HCT116 (cell line): Measurements from ENCODE around the gene GALNT13. TPM values are rescaled to one million over a fixed set of nuclear protein-coding genes. Genes with fewer than 3 reads are reported as not detected.
A peak's percentile ranks its signal among the peaks of the same experiment; 100 is the strongest.

Experiments
- ATAC-seq: fragments of 200-7000 bp; cut with Tn5 transposase; 2 replicates; pipeline ENCODE4 v1.9.1; 2020; ENCODE audit warnings: mild to moderate bottlenecking, moderate library complexity
- BruUV-seq: library from RNA; stranded (reverse); fragments of 400-500 nt; replicated peaks from 2 replicates; lab custom pipeline; 2021; lab: Mats Ljungman, UMichigan
- CTCF ChIA-PET: fragments of 300-600 bp; sonication (Branson Sonifier 250); formaldehyde crosslinking; loops from one replicate; lab custom pipeline; 2021; ENCODE audit warnings: antibody characterized with exemption; lab: Charles Lee
- POLR2A ChIA-PET: fragments of 300-600, 350-600 bp; sonication (Branson Sonifier 250); formaldehyde crosslinking; loops from one replicate; lab custom pipeline; 2021; ENCODE audit warnings: antibody characterized with exemption; lab: Charles Lee
- RAD21 ChIA-PET, 2 experiments: fragments of 300-600 bp; sonication (Branson Sonifier 250); formaldehyde crosslinking; loops; one replicate each; lab custom pipeline; 2023; ENCODE audit warnings: low total read pairs in 2 of 2; ENCODE audit not compliant: uncharacterized antibody in 2 of 2, unreplicated experiment in 2 of 2, low non-redundant PET in 1 of 2; lab: Charles Lee
- DNase-seq: peaks from one replicate; pipeline ENCODE4 v3.0.0-alpha.2; 2010; ENCODE audit warnings: low read depth, low spot score
- H2AFZ ChIP-seq: fragments of 200-600 bp; shearing (Covaris generic), sonication (generic); 2 replicates; pipeline ENCODE4 v1.6.1; 2017; ENCODE audit warnings: low read depth, mixed run types, mixed read lengths, antibody characterized with exemption, low read length; ENCODE audit not compliant: poor library complexity, severe bottlenecking
- H3K27ac ChIP-seq: 2 replicates; pipeline ENCODE4 v1.5.1; 2012; ENCODE audit warnings: low read depth, low read length
- H3K27me3 ChIP-seq: fragments of 200-600 bp; sonication (generic); 2 replicates; pipeline ENCODE4 v1.6.1; 2016; ENCODE audit warnings: mixed run types, low read length, mixed read lengths; ENCODE audit not compliant: insufficient read depth
- H3K36me3 ChIP-seq, 2 experiments: fragments of 200-500 bp in 1 of 2; fragments of 200-600 bp in 1 of 2; sonication (Bioruptor generic) in 1 of 2; sonication (generic) in 1 of 2; 2 replicates each; pipeline versions ENCODE4 v1.5.1 to v1.6.1; 2014 to 2016; ENCODE audit warnings: low read length in 2 of 2, inconsistent platforms in 1 of 2, mixed read lengths in 1 of 2, mixed run types in 1 of 2; ENCODE audit not compliant: insufficient read depth in 2 of 2, control insufficient read depth in 1 of 2
- H3K4me1 ChIP-seq, 2 experiments: fragments of 200-600 bp in 1 of 2; sonication (generic) in 1 of 2; 2 replicates each; pipeline versions ENCODE4 v1.5.1 to v1.6.1; 2012 to 2017; ENCODE audit warnings: low read length in 2 of 2, inconsistent platforms in 1 of 2, mild to moderate bottlenecking in 1 of 2, mixed read lengths in 1 of 2, mixed run types in 1 of 2, moderate library complexity in 1 of 2; ENCODE audit not compliant: insufficient read depth in 2 of 2, control insufficient read depth in 1 of 2
- H3K4me2 ChIP-seq: fragments of 200-600 bp; sonication (generic); 2 replicates; pipeline ENCODE4 v1.6.1; 2017; ENCODE audit warnings: mixed run types, low read length, mixed read lengths
- H3K4me3 ChIP-seq, 2 experiments: fragments of 200-600 bp in 1 of 2; sonication (generic) in 1 of 2; replicated peaks in 1 of 2; 2 replicates each; pipeline ENCODE4 v1.5.1; 2011 to 2016; ENCODE audit warnings: low read length in 2 of 2, control low read depth in 1 of 2, low read depth in 1 of 2, mild to moderate bottlenecking in 1 of 2, mixed read lengths in 1 of 2, mixed run types in 1 of 2
- H3K79me2 ChIP-seq: fragments of 200-600 bp; sonication (generic); 2 replicates; pipeline ENCODE4 v1.6.1; 2017; ENCODE audit warnings: mild to moderate bottlenecking, mixed run types, low read length, moderate library complexity, mixed read lengths; ENCODE audit not compliant: insufficient read depth
- H3K9ac ChIP-seq: fragments of 200-600 bp; sonication (generic); 2 replicates; pipeline ENCODE4 v1.6.1; 2016; ENCODE audit warnings: low read length, mixed read lengths
- H3K9me2 ChIP-seq: fragments of 200-600 bp; sonication (generic), shearing (Covaris generic); 2 replicates; pipeline ENCODE4 v1.6.1; 2017; ENCODE audit warnings: mixed run types, mild to moderate bottlenecking, moderate library complexity; ENCODE audit not compliant: insufficient read depth
- H3K9me3 ChIP-seq, 2 experiments: fragments of 200-500 bp in 1 of 2; fragments of 200-600 bp in 1 of 2; sonication (Bioruptor generic) in 1 of 2; sonication (generic) in 1 of 2; 2 replicates each; pipeline ENCODE4 v1.6.1; 2014 to 2017; ENCODE audit warnings: low read length in 2 of 2, mixed read lengths in 2 of 2, inconsistent platforms in 1 of 2, low read depth in 1 of 2, mild to moderate bottlenecking in 1 of 2, mixed run types in 1 of 2, moderate library complexity in 1 of 2; ENCODE audit not compliant: control insufficient read depth in 1 of 2, insufficient read depth in 1 of 2
- H4K20me1 ChIP-seq: fragments of 200-600 bp; sonication (generic), shearing (Covaris generic); 2 replicates; pipeline ENCODE4 v1.6.1; 2017; ENCODE audit warnings: mixed run types, mild to moderate bottlenecking, moderate library complexity; ENCODE audit not compliant: insufficient read depth
- CEBPB ChIP-seq: IDR thresholded peaks from 2 replicates; pipeline ENCODE4 v1.6.1; 2012; ENCODE audit warnings: low read depth
- ELF1 ChIP-seq: IDR thresholded peaks from 2 replicates; pipeline ENCODE4 v1.6.1; 2012; ENCODE audit warnings: low read depth, borderline replicate concordance
- EZH2 ChIP-seq: fragments of 200-600 bp; sonication (generic); IDR thresholded peaks from 2 replicates; pipeline ENCODE4 v1.6.1; 2017; ENCODE audit warnings: antibody characterized with exemption, mixed run types
- JUND ChIP-seq: IDR thresholded peaks from 2 replicates; pipeline ENCODE4 v1.6.1; 2012
- POLR2A ChIP-seq: IDR thresholded peaks from 2 replicates; pipeline ENCODE4 v1.7.0; 2011; ENCODE audit warnings: borderline replicate concordance; ENCODE audit not compliant: insufficient read depth, insufficient read length; ENCODE audit errors: extremely low read depth
- POLR2AphosphoS5 ChIP-seq: IDR thresholded peaks from 2 replicates; pipeline ENCODE4 v1.6.1; 2011; ENCODE audit warnings: mild to moderate bottlenecking, low read depth, low read length, moderate library complexity
- RAD21 ChIP-seq: IDR thresholded peaks from 2 replicates; pipeline ENCODE4 v1.6.1; 2012; ENCODE audit warnings: low read depth, mild to moderate bottlenecking
- SIN3A ChIP-seq: IDR thresholded peaks from 2 replicates; pipeline ENCODE4 v1.6.1; 2012; ENCODE audit warnings: low read depth
- SRF ChIP-seq: IDR thresholded peaks from 2 replicates; pipeline ENCODE4 v1.6.1; 2012; ENCODE audit warnings: low read depth
- intact Hi-C: fragments of 100-400 bp; cut with micrococcal nuclease; formaldehyde crosslinking; loops from 2 replicates; pipeline ENCODE4 v1.10.0; 2022
- total RNA-seq: library from RNA; stranded (reverse); gene quantifications from one replicate; pipeline ENCODE4 v1.2.1, GENCODE V29; 2021; ENCODE audit not compliant: unreplicated experiment
- TF ChIP-seq, protein P1 (sequence below): IDR thresholded peaks from 2 replicates; pipeline ENCODE4 v1.6.1; 2012; ENCODE audit warnings: low read depth

GALNT13 gene
- total RNA-seq, 1 experiment from 2014 or later, result 0.44 TPM

GRCh38 chr2:154263206-154263605 lies 391.5 kb downstream of the GALNT13 start (continued):
- TF ChIP-seq ELF1 (no peak), RAD21 (no peak)
- TF ChIP-seq, all 23 proteins: peak for 0

DNA sequence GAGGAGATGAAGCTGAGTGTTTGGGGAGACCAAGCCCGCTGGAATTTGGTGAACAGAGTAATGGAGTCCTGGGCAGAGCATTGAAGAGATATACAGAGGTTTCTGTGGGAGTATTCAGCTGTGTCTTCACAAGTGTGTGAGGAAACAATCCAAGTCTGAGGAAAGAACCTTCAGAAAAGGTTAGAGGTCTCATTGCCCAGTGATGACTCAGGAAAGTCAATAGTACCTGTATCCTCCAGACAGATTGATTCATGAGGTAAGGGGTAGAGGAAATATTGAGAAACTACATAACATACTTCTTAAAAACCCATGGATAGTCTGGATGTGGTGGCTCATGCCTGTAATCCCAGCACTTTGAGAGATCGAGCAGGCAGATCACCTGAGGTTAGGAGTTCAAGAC lies 392.3 kb downstream of the GALNT13 start:
- RAD21 ChIA-PET, result no interaction called here
- Histone ChIP-seq H3K9ac (no peak overlapping the region), H2AFZ (no peak overlapping the region), H3K4me3 (no peak overlapping the region), H4K20me1 (no peaks in the 10 kb centered on the region), H3K27ac (no peak overlapping the region), H3K36me3 (no peaks in the 10 kb centered on the region), H3K4me1 (peaks cover 0 to 8% of the 10 kb centered on the region in 2 experiments; a peak in 2 of 4 replicates), H3K9me3 (no peaks in the 10 kb centered on the region), H3K27me3 (no peaks in the 10 kb centered on the region), H3K79me2 (no peaks in the 10 kb centered on the region), H3K9me2 (no peaks in the 10 kb centered on the region), H3K4me2 (no peak overlapping the region; the same call in 1 of the 2 replicates)
- ATAC-seq (peak; percentile 42; the same call in 1 of the 2 replicates), DNase-seq (peak; percentile 1)
- no peak for TF ChIP-seq POLR2AphosphoS5
- no peak for TF ChIP-seq SIN3A
- TF ChIP-seq EZH2, result no peak
- TF ChIP-seq SRF, result no peak
- TF ChIP-seq, protein P1, sequence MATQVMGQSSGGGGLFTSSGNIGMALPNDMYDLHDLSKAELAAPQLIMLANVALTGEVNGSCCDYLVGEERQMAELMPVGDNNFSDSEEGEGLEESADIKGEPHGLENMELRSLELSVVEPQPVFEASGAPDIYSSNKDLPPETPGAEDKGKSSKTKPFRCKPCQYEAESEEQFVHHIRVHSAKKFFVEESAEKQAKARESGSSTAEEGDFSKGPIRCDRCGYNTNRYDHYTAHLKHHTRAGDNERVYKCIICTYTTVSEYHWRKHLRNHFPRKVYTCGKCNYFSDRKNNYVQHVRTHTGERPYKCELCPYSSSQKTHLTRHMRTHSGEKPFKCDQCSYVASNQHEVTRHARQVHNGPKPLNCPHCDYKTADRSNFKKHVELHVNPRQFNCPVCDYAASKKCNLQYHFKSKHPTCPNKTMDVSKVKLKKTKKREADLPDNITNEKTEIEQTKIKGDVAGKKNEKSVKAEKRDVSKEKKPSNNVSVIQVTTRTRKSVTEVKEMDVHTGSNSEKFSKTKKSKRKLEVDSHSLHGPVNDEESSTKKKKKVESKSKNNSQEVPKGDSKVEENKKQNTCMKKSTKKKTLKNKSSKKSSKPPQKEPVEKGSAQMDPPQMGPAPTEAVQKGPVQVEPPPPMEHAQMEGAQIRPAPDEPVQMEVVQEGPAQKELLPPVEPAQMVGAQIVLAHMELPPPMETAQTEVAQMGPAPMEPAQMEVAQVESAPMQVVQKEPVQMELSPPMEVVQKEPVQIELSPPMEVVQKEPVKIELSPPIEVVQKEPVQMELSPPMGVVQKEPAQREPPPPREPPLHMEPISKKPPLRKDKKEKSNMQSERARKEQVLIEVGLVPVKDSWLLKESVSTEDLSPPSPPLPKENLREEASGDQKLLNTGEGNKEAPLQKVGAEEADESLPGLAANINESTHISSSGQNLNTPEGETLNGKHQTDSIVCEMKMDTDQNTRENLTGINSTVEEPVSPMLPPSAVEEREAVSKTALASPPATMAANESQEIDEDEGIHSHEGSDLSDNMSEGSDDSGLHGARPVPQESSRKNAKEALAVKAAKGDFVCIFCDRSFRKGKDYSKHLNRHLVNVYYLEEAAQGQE, result no peak
- TF ChIP-seq POLR2A, result no peak
- no peak for TF ChIP-seq JUND
- TF ChIP-seq RAD21, result no peak
- no peak for TF ChIP-seq CEBPB
- POLR2A ChIA-PET, result no interaction called here
- CTCF ChIA-PET, result no interaction called here
- intact Hi-C loops, result no loop called here
- no TSS peak for BruUV-seq
